Glomerular visceral epithelial cell (primary cell): ENCODE measurements around the gene PSD2.

Experiments
- DNase-seq: peaks from one replicate; pipeline ENCODE4 v3.0.0-alpha.2; 2016; ENCODE audit errors: extremely low spot score

PSD2 gene

GRCh38 chr5:139810341-139811273 lies 15.0 kb downstream of the PSD2 start:
- no peak for DNase-seq

GRCh38 chr5:139811274-139811607 lies 15.6 kb downstream of the PSD2 start:
- no peak for DNase-seq

- no peak for DNase-seq
These were observed 16.7 kb downstream of the PSD2 start for GRCh38 chr5:139812323-139812722.

GRCh38 chr5:139812836-139813805 lies 17.5 kb downstream of the PSD2 start:
- DNase-seq = no peak

GRCh38 chr5:139814191-139814601 lies 18.6 kb downstream of the PSD2 start:
- no peak for DNase-seq

- DNase-seq = no peak
These were observed 19.2 kb downstream of the PSD2 start for GRCh38 chr5:139814704-139815280.

GRCh38 chr5:139816566-139816965 lies 21.0 kb downstream of the PSD2 start:
- DNase-seq = no peak

GRCh38 chr5:139817362-139817761 lies 21.8 kb downstream of the PSD2 start:
- no peak for DNase-seq

- DNase-seq = no peak
These were observed 22.4 kb downstream of the PSD2 start for GRCh38 chr5:139817970-139818369.

GRCh38 chr5:139820130-139820529 lies 24.5 kb downstream of the PSD2 start:
- no peak for DNase-seq

GRCh38 chr5:139820606-139821005 lies 25.0 kb downstream of the PSD2 start:
- no peak for DNase-seq

GRCh38 chr5:139821806-139822552 lies 26.4 kb downstream of the PSD2 start:
- DNase-seq = no peak

- no peak for DNase-seq
These were observed 27.2 kb downstream of the PSD2 start for GRCh38 chr5:139822553-139823425.

GRCh38 chr5:139823757-139824355 lies 28.2 kb downstream of the PSD2 start:
- DNase-seq = no peak

- DNase-seq = no peak
These were observed 30.1 kb downstream of the PSD2 start for GRCh38 chr5:139825690-139826089.

- DNase-seq = no peak
These were observed 32.7 kb downstream of the PSD2 start for GRCh38 chr5:139828207-139828895.

GRCh38 chr5:139829471-139829870 lies 33.9 kb downstream of the PSD2 start:
- DNase-seq = no peak

- no peak for DNase-seq
These were observed 36.0 kb downstream of the PSD2 start for GRCh38 chr5:139831624-139832023.

GRCh38 chr5:139833525-139833924 lies 37.9 kb downstream of the PSD2 start:
- DNase-seq = no peak
